H9 (cell line): ENCODE data around the gene NSUN2. TPM values are rescaled to one million over a fixed set of nuclear protein-coding genes. Genes with fewer than 3 reads are reported as not detected.

Experiments used
- DNase-seq: peaks from one replicate; pipeline ENCODE4 v3.0.0-alpha.2; 2017
- H2AFZ ChIP-seq: one replicate; pipeline ENCODE4 v1.6.1; 2013; ENCODE audit warnings: mild to moderate bottlenecking, low read length, control low read depth, moderate library complexity
- H2AK5ac ChIP-seq: 2 replicates; pipeline ENCODE4 v1.6.1; 2013; ENCODE audit warnings: low read length, control low read depth, mixed read lengths; ENCODE audit not compliant: insufficient read length
- H2BK120ac ChIP-seq: one replicate; pipeline ENCODE4 v1.6.1; 2013; ENCODE audit warnings: low read depth, mild to moderate bottlenecking, low read length, control low read depth, inconsistent platforms; ENCODE audit not compliant: poor library complexity, severe bottlenecking
- H2BK12ac ChIP-seq: 2 replicates; pipeline ENCODE4 v1.6.1; 2013; ENCODE audit warnings: low read length, control low read depth, mixed read lengths, low read depth; ENCODE audit not compliant: insufficient read length
- H2BK15ac ChIP-seq: 2 replicates; pipeline ENCODE4 v1.6.1; 2013; ENCODE audit warnings: low read depth, low read length, control low read depth
- H2BK20ac ChIP-seq: one replicate; pipeline ENCODE4 v1.6.1; 2013; ENCODE audit warnings: low read depth, mild to moderate bottlenecking, low read length, control low read depth, inconsistent platforms; ENCODE audit not compliant: poor library complexity, severe bottlenecking
- H2BK5ac ChIP-seq: 2 replicates; pipeline ENCODE4 v1.6.1; 2013; ENCODE audit warnings: low read length, control low read depth, mixed read lengths; ENCODE audit not compliant: insufficient read length
- H3K14ac ChIP-seq: 2 replicates; pipeline ENCODE4 v1.6.1; 2013; ENCODE audit warnings: low read length, control low read depth; ENCODE audit not compliant: insufficient read depth
- H3K18ac ChIP-seq: 2 replicates; pipeline ENCODE4 v1.6.1; 2013; ENCODE audit warnings: low read depth, mild to moderate bottlenecking, mixed read lengths, low read length, control low read depth; ENCODE audit not compliant: insufficient read length
- H3K23ac ChIP-seq: 2 replicates; pipeline ENCODE4 v1.6.1; 2013; ENCODE audit warnings: low read length, control low read depth, mixed read lengths, low read depth; ENCODE audit not compliant: insufficient read length
- H3K23me2 ChIP-seq: 2 replicates; pipeline ENCODE4 v1.6.1; 2013; ENCODE audit warnings: low read depth, mild to moderate bottlenecking, mixed read lengths, low read length, control low read depth; ENCODE audit not compliant: insufficient read length, poor library complexity, severe bottlenecking
- H3K27ac ChIP-seq: 2 replicates; pipeline ENCODE4 v1.5.1; 2013; ENCODE audit warnings: low read length, control low read depth, mixed read lengths, low read depth; ENCODE audit not compliant: insufficient read length
- H3K27me3 ChIP-seq: 2 replicates; pipeline ENCODE4 v1.6.1; 2013; ENCODE audit warnings: low read length, control low read depth, inconsistent platforms; ENCODE audit not compliant: insufficient read depth
- H3K4ac ChIP-seq: 2 replicates; pipeline ENCODE4 v1.6.1; 2013; ENCODE audit warnings: low read depth, mild to moderate bottlenecking, control low read depth, inconsistent platforms, low read length, moderate library complexity
- H3K4me1 ChIP-seq: 2 replicates; pipeline ENCODE4 v1.6.1; 2013; ENCODE audit warnings: low read length, control low read depth, inconsistent platforms; ENCODE audit not compliant: insufficient read depth
- H3K4me2 ChIP-seq: 2 replicates; pipeline ENCODE4 v1.6.1; 2013; ENCODE audit warnings: low read length, control low read depth, mixed read lengths; ENCODE audit not compliant: insufficient read length, insufficient read depth
- H3K56ac ChIP-seq: 2 replicates; pipeline ENCODE4 v1.6.1; 2013; ENCODE audit warnings: low read depth, mild to moderate bottlenecking, mixed read lengths, low read length, control low read depth; ENCODE audit not compliant: insufficient read length
- H3K79me1 ChIP-seq: 2 replicates; pipeline ENCODE4 v1.6.1; 2013; ENCODE audit warnings: low read depth, mild to moderate bottlenecking, moderate library complexity, low read length, control low read depth, inconsistent platforms; ENCODE audit not compliant: insufficient read depth, poor library complexity, severe bottlenecking
- H3K79me2 ChIP-seq: 2 replicates; pipeline ENCODE4 v1.6.1; 2013; ENCODE audit warnings: low read length, control low read depth, inconsistent platforms; ENCODE audit not compliant: insufficient read depth
- H3K9ac ChIP-seq: 2 replicates; pipeline ENCODE4 v1.6.1; 2013; ENCODE audit warnings: low read length, control low read depth, mixed read lengths; ENCODE audit not compliant: insufficient read length; ENCODE audit errors: extremely low read depth
- H3K9me3 ChIP-seq: one replicate; pipeline ENCODE4 v1.6.1; 2013; ENCODE audit warnings: low read depth, low read length, inconsistent platforms; ENCODE audit not compliant: control insufficient read depth
- H3T11ph ChIP-seq: one replicate; pipeline ENCODE4 v1.6.1; 2013; ENCODE audit warnings: mild to moderate bottlenecking, low read length, control low read depth, inconsistent platforms
- H4K20me1 ChIP-seq: one replicate; pipeline ENCODE4 v1.6.1; 2013; ENCODE audit not compliant: control insufficient read depth, insufficient read length, insufficient read depth
- H4K5ac ChIP-seq: 2 replicates; pipeline ENCODE4 v1.6.1; 2013; ENCODE audit warnings: low read depth, mild to moderate bottlenecking, mixed read lengths, low read length, control low read depth; ENCODE audit not compliant: insufficient read length
- H4K8ac ChIP-seq: replicated peaks from 2 replicates; pipeline ENCODE4 v1.6.1; 2013; ENCODE audit warnings: low read length, control low read depth, mixed read lengths, low read depth; ENCODE audit not compliant: insufficient read length
- H4K91ac ChIP-seq: 2 replicates; pipeline ENCODE4 v1.6.1; 2013; ENCODE audit warnings: low read depth, mild to moderate bottlenecking, moderate library complexity, mixed read lengths, low read length, control low read depth; ENCODE audit not compliant: insufficient read length
- H3K27ac Mint-ChIP-seq, 3 experiments: 2 replicates in 2 of 3; 3 replicates in 1 of 3; pipeline ENCODE4 v1.8.0; 2020 to 2021; ENCODE audit warnings: mixed read lengths in 3 of 3, mild to moderate bottlenecking in 1 of 3, moderate library complexity in 1 of 3
- H3K27me3 Mint-ChIP-seq: 2 replicates; pipeline ENCODE4 v1.8.0; 2021; ENCODE audit warnings: low read depth, mild to moderate bottlenecking, moderate library complexity, mixed read lengths
- H3K36me3 Mint-ChIP-seq, 3 experiments: 2 replicates in 2 of 3; 3 replicates in 1 of 3; pipeline ENCODE4 v1.8.0; 2020 to 2021; ENCODE audit warnings: low read depth in 3 of 3, mixed read lengths in 3 of 3; ENCODE audit not compliant: insufficient read depth in 1 of 3
- H3K4me1 Mint-ChIP-seq, 2 experiments: 2 replicates each; pipeline ENCODE4 v1.8.0; 2020; ENCODE audit warnings: mixed read lengths in 2 of 2
- H3K4me3 Mint-ChIP-seq, 2 experiments: 2 replicates in 1 of 2; 3 replicates in 1 of 2; pipeline ENCODE4 v1.8.0; 2020 to 2021; ENCODE audit warnings: mild to moderate bottlenecking in 2 of 2, mixed read lengths in 2 of 2, moderate library complexity in 1 of 2
- H3K9me3 Mint-ChIP-seq, 2 experiments: 2 replicates in 1 of 2; 3 replicates in 1 of 2; pipeline ENCODE4 v1.8.0; 2020; ENCODE audit warnings: mild to moderate bottlenecking in 2 of 2, mixed read lengths in 2 of 2, moderate library complexity in 1 of 2
- WGBS: extraction: QIAGEN DNeasy Blood & Tissue Kit; methylation state at CpG from one replicate; pipeline ENCODE4 v1.1.7; 2013; ENCODE audit warnings: missing lambda C conversion rate, low lambda C conversion rate, mixed read lengths; ENCODE audit not compliant: insufficient read length; ENCODE audit errors: extremely low coverage; 5-methylcytosine and 5-hydroxymethylcytosine counted together
- total RNA-seq: library from RNA; stranded (reverse); gene quantifications from 2 replicates; pipeline ENCODE4 v1.2.1, GENCODE V29; 2021
- TF ChIP-seq, protein P1 (sequence below): fragments of 200-600 bp; sonication (generic); conservative IDR thresholded peaks from 3 replicates; pipeline ENCODE4 v1.8.0; 2021; ENCODE audit warnings: antibody characterized with exemption, mild to moderate bottlenecking

Gene NSUN2
- total RNA-seq, 1 experiment from 2014 or later = 115 TPM

DNA sequence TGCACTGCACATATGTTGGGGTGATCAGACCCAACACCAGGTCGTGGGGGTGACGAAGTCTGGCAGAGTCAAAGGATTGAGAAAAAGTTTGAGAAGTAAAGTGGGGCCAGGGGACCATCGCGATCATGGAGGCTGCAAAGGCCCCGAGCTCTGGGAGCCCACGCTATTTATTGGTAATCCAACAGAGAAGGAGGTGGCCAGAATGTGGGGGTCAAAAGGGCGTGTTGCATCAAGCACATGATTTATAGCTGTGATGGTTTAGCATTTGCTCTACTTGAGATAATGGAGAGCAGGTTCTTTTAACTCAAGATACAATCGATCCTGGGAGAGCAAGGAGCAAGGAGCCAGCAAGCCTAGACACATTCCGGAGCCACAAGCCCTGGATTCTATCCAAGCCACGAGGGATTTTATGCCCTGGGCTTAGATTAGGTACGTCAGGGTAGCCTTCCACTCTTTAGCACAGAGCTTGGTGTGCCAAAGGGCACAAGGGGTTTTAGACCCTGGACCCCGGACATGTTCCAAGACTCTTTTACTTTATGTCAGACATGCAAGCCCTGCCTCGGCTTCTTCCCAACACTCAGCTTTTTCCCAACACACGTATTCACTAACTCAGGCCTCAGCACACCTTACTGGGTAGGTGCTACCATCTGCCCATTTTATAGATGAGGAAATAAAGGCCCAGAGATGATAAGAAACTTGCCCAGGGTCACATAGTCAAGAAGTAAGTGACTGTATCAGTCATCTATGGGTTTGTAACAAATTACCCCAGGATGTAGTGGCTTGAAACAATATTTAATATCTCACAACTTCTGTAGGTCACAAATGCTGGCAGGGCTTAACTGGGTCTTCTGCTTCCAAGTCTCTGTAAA, 39.5 kb downstream of the NSUN2 start:
- Histone ChIP-seq H3K18ac (no peak overlapping the region), H2BK12ac (no peak overlapping the region), H2AFZ (no peak overlapping the region), H3K27ac (no peak overlapping the region), H3K4me2 (no peak overlapping the region), H3K9me3 (no peaks in the 10 kb centered on the region), H3K4ac (no peak overlapping the region), H4K20me1 (no peaks in the 10 kb centered on the region), H4K8ac (no peak overlapping the region), H3K79me1 (no peaks in the 10 kb centered on the region), H4K91ac (no peak overlapping the region), H3K14ac (no peak overlapping the region), H2AK5ac (no peak overlapping the region), H3K56ac (no peak overlapping the region), H3K27me3 (no peaks in the 10 kb centered on the region), H4K5ac (no peak overlapping the region), H2BK15ac (no peak overlapping the region), H2BK20ac (no peak overlapping the region), H3K4me1 (no peaks in the 10 kb centered on the region), H2BK120ac (no peak overlapping the region), H3K9ac (no peak overlapping the region), H2BK5ac (no peak overlapping the region), H3K79me2 (no peaks in the 10 kb centered on the region), H3T11ph (no peak overlapping the region), H3K23me2 (no peaks in the 10 kb centered on the region), H3K23ac (no peak overlapping the region)
- H3K27ac Mint-ChIP-seq = no peak overlapping the region
- peaks cover 2% of the 10 kb centered on the region; the same call in 1 of the 2 replicates for H3K27me3 Mint-ChIP-seq
- H3K36me3 Mint-ChIP-seq = peaks cover 5 to 22% (median 19%) of the 10 kb centered on the region in 3 experiments; a peak in 6 of 7 replicates
- TF ChIP-seq, protein P1, sequence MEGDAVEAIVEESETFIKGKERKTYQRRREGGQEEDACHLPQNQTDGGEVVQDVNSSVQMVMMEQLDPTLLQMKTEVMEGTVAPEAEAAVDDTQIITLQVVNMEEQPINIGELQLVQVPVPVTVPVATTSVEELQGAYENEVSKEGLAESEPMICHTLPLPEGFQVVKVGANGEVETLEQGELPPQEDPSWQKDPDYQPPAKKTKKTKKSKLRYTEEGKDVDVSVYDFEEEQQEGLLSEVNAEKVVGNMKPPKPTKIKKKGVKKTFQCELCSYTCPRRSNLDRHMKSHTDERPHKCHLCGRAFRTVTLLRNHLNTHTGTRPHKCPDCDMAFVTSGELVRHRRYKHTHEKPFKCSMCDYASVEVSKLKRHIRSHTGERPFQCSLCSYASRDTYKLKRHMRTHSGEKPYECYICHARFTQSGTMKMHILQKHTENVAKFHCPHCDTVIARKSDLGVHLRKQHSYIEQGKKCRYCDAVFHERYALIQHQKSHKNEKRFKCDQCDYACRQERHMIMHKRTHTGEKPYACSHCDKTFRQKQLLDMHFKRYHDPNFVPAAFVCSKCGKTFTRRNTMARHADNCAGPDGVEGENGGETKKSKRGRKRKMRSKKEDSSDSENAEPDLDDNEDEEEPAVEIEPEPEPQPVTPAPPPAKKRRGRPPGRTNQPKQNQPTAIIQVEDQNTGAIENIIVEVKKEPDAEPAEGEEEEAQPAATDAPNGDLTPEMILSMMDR = no peak
- H3K9me3 Mint-ChIP-seq = no peaks in the 10 kb centered on the region
- 0 out of 4 replicates have a peak, but pooled peaks cover 0 to 2% of the 10 kb centered on the region in 2 experiments for H3K4me1 Mint-ChIP-seq
- no peak overlapping the region for H3K4me3 Mint-ChIP-seq
- no peak for DNase-seq
- no CpG with 5 or more reads among the region's 14 CpGs for WGBS
